ENCODE measurements around the gene SSBP2. TPM values are rescaled to one million over a fixed set of nuclear protein-coding genes. Genes with fewer than 3 reads are reported as not detected.

SSBP2 gene
- total RNA-seq, 1 experiment from 2014 or later, result 5.2 TPM

GRCh38 chr5:81417052-81417451, 333.8 kb downstream of the SSBP2 start (continued):
- TF ChIP-seq EZH2 (IDR thresholded peaks at IDR 0.05) (no peak), POLR2AphosphoS5 (IDR thresholded peaks at IDR 0.05; ENCODE audit: low read depth, low read length) (no peak), TCF7L2 (IDR thresholded peaks at IDR 0.05; ENCODE audit: borderline replicate concordance, extremely low read depth, insufficient read depth, insufficient read length) (no peak), RAD21 (IDR thresholded peaks at IDR 0.05; ENCODE audit: low read depth) (no peak), CEBPB (IDR thresholded peaks at IDR 0.05; ENCODE audit: low read depth) (peak; percentile 59; the same call in 1 of the 2 replicates), ZBTB33 (IDR thresholded peaks at IDR 0.05; ENCODE audit: extremely low read depth, insufficient replicate concordance, low read length) (no peak), ZFX (IDR thresholded peaks at IDR 0.05) (no peak), SP1 (IDR thresholded peaks at IDR 0.05; ENCODE audit: low read depth) (peak; percentile 59)

GRCh38 chr5:81409896-81410295, 341.0 kb downstream of the SSBP2 start:
- Histone ChIP-seq H3K27ac (ENCODE audit: low read depth, low read length) (no peak overlapping the region), H3K4me2 (ENCODE audit: low read length) (no peak overlapping the region), H3K9ac (ENCODE audit: low read length) (no peak overlapping the region), H3K4me3 (replicated peaks in 1 of 2; ENCODE audit: low read depth in 1 of 2, low read length in 2 of 2) (no peak overlapping the region), H3K27me3 (ENCODE audit: insufficient read depth, low read length) (no peaks in the 10 kb centered on the region), H3K36me3 (ENCODE audit: control insufficient read depth in 1 of 2, insufficient read depth in 2 of 2, low read length in 2 of 2) (no peaks in the 10 kb centered on the region), H3K4me1 (ENCODE audit: control insufficient read depth in 1 of 2, insufficient read depth in 2 of 2, low read length in 2 of 2) (no peaks in the 10 kb centered on the region), H3K9me2 (ENCODE audit: insufficient read depth) (no peaks in the 10 kb centered on the region), H3K79me2 (ENCODE audit: insufficient read depth, low read length) (no peaks in the 10 kb centered on the region), H3K9me3 (ENCODE audit: control insufficient read depth in 1 of 2, insufficient read depth in 1 of 2, low read depth in 1 of 2, low read length in 2 of 2) (no peaks in the 10 kb centered on the region), H2AFZ (ENCODE audit: low read depth, low read length, poor library complexity, severe bottlenecking) (no peak overlapping the region), H4K20me1 (ENCODE audit: insufficient read depth) (no peaks in the 10 kb centered on the region)
- no TSS peak for BruUV-seq (replicated peaks)
- DNase-seq (ENCODE audit: low read depth, low spot score) (no peak), ATAC-seq (no peak)
- intact Hi-C loops (cut with micrococcal nuclease), result no loop called here
- TF ChIP-seq TCF7L2 (IDR thresholded peaks at IDR 0.05; ENCODE audit: borderline replicate concordance, extremely low read depth, insufficient read depth, insufficient read length) (no peak), ZNF274 (IDR thresholded peaks at IDR 0.05; ENCODE audit: low read depth, low read length) (no peak), ATF3 (IDR thresholded peaks at IDR 0.05) (no peak), ZFX (IDR thresholded peaks at IDR 0.05) (no peak), POLR2AphosphoS5 (IDR thresholded peaks at IDR 0.05; ENCODE audit: low read depth, low read length) (no peak), ZBTB33 (IDR thresholded peaks at IDR 0.05; ENCODE audit: extremely low read depth, insufficient replicate concordance, low read length) (no peak), EZH2phosphoT487 (IDR thresholded peaks at IDR 0.05; ENCODE audit: borderline replicate concordance) (no peak), MAX (IDR thresholded peaks at IDR 0.05) (no peak), REST (IDR thresholded peaks at IDR 0.05; ENCODE audit: low read depth) (no peak), POLR2A (IDR thresholded peaks at IDR 0.05; ENCODE audit: borderline replicate concordance, extremely low read depth, insufficient read depth, insufficient read length) (no peak), CBX3 (IDR thresholded peaks at IDR 0.05; ENCODE audit: low read depth) (no peak)
- ChIA-PET CTCF (no interaction called here), RAD21 (ENCODE audit: low non-redundant PET in 1 of 2, low total read pairs in 2 of 2, uncharacterized antibody in 2 of 2, unreplicated experiment in 2 of 2) (no interaction called here), POLR2A (no interaction called here)

Measured in HCT116 (cell line).